WTC11 (cell line): Measurements from ENCODE around the gene BPIFB2.

Experiments used
- CREM ChIP-seq: sonication (generic); formaldehyde crosslinking; IDR thresholded peaks from 2 replicates; pipeline ENCODE4 v1.8.1; 2022; ENCODE audit warnings: mild to moderate bottlenecking, missing genetic modification reagents, moderate library complexity
- MXD4 ChIP-seq: fragments of 250-450 bp; sonication (Bioruptor Pico); IDR thresholded peaks from 2 replicates; pipeline ENCODE4 v1.8.0; 2021; ENCODE audit warnings: mild to moderate bottlenecking, moderate library complexity, borderline replicate concordance
- NR3C1 ChIP-seq: sonication (generic); formaldehyde crosslinking; conservative IDR thresholded peaks from 2 replicates; pipeline ENCODE4 v1.8.1; 2023; ENCODE audit warnings: low read depth, mild to moderate bottlenecking, missing genetic modification reagents
- TCF7 ChIP-seq: sonication (generic); formaldehyde crosslinking; IDR thresholded peaks from 2 replicates; pipeline ENCODE4 v1.8.0; 2022; ENCODE audit warnings: mild to moderate bottlenecking, low read depth, missing genetic modification reagents, moderate library complexity
- TF ChIP-seq, protein P1 (sequence below): fragments of 200-600 bp; IDR thresholded peaks from 2 replicates; pipeline ENCODE4 v1.8.0; 2022; ENCODE audit warnings: antibody characterized with exemption

DNA sequence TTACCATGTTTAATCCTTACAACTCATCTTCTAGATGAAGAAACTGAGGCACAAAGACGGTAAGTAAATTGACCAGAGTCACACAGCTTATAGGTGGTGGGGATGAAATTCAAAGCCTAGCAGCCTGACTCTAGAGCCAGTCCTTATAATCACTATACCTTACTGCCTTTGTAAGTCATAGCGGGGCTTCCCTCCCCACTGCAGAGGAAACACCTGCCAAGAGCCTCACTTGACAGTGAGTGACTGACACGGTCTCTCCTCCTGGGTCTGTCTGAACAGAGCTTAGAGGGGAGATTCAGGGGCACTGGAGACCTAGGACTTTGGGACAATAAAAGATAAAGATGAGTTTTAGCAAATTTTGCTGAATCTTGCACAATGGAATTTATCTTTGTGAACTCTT lies 16.1 kb upstream of the BPIFB2 start:
- TF ChIP-seq CREM (no peak), MXD4 (CRISPR knock-in tag) (no peak), TCF7 (no peak), NR3C1 (CRISPR knock-in tag) (no peak)
- TF ChIP-seq, protein P1, sequence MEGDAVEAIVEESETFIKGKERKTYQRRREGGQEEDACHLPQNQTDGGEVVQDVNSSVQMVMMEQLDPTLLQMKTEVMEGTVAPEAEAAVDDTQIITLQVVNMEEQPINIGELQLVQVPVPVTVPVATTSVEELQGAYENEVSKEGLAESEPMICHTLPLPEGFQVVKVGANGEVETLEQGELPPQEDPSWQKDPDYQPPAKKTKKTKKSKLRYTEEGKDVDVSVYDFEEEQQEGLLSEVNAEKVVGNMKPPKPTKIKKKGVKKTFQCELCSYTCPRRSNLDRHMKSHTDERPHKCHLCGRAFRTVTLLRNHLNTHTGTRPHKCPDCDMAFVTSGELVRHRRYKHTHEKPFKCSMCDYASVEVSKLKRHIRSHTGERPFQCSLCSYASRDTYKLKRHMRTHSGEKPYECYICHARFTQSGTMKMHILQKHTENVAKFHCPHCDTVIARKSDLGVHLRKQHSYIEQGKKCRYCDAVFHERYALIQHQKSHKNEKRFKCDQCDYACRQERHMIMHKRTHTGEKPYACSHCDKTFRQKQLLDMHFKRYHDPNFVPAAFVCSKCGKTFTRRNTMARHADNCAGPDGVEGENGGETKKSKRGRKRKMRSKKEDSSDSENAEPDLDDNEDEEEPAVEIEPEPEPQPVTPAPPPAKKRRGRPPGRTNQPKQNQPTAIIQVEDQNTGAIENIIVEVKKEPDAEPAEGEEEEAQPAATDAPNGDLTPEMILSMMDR: no peak
